ENCODE results near the gene CORO6. TPM values are rescaled to one million over a fixed set of nuclear protein-coding genes. Genes with fewer than 3 reads are reported as not detected.

Gene CORO6
- total and polyA plus RNA-seq, 2 donors (not counting 1 experiment from before 2014, with no cell fraction given): 1.4 to 4.0 TPM

DNA sequence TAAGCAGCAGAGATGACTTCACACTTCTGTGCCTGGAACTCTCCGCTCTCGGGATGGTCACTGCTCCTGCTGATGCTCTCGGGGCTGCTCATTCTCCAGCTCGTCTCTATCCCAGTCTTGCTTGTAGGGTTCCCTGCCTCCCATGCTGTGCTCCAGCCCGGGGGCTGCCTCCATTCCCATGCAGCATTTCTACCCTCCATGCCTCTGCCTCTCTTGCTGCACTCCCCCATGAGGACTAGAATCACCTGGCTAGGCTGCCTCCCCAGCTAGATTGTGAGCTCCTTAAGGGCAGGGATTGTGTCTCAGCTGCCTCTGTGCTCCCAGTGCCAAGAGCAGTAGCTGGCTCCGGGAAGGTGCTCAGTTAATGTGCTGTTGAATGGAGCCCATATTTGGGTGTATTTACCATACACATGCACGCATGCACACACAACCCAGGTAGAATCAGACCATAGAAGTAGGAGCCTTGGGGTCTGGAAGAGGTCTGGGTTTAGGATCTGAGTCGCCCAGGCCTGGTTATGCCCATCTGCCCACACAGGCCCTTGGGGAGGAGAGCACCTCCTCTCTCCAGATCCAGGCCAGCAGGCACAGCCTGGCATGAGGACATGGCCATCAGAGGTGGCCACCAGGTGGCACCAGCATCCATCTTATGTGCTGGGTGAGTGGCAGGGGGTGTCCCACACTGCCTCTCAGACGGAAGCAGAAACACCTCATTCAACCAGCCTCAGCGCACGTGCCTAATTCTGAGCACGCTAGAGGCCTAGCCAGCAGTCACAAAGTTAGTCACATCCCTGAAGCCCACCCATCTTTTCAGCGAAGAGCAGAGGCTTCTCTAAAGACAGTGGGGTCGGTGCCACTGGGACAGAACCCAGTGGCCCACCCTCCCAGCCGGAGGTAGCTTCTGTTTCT lies 42.6 kb downstream of the CORO6 start:
- Histone ChIP-seq H3K79me2 (ENCODE audit: control insufficient read depth, insufficient read depth, low read length) (peaks cover 50% of the 10 kb centered on the region), H3K4me1 (ENCODE audit: control insufficient read depth in 2 of 2, insufficient read depth in 2 of 2, low read length in 2 of 2) (peaks cover 19 to 23% of the 10 kb centered on the region in 2 donors), H4K20me1 (ENCODE audit: control insufficient read depth, insufficient read depth, low read length, poor library complexity, severe bottlenecking) (peaks cover 48% of the 10 kb centered on the region), H3K9ac (ENCODE audit: low read length) (no peak overlapping the region), H3K27ac (ENCODE audit: low read length in 2 of 2) (no peak overlapping the region), H2AFZ (ENCODE audit: insufficient read depth, low read depth, low read length, poor library complexity, severe bottlenecking) (no peak overlapping the region), H3K36me3 (replicated peaks in 1 of 2; ENCODE audit: control extremely low read depth in 1 of 2, control insufficient read depth in 1 of 2, extremely low read depth in 1 of 2, insufficient read depth in 2 of 2, low read length in 1 of 2) (peaks cover 0 to 64% of the 10 kb centered on the region in 2 experiments), H3K4me2 (replicated peaks; ENCODE audit: low read depth, low read length, poor library complexity, severe bottlenecking) (no peak overlapping the region), H3K27me3 (replicated peaks in 1 of 4; ENCODE audit: control extremely low read depth in 1 of 4, control insufficient read depth in 3 of 4, insufficient read depth in 4 of 4, low read length in 3 of 4) (no peaks in the 10 kb centered on the region), H3K9me3 (ENCODE audit: control extremely low read depth in 1 of 3, control insufficient read depth in 2 of 3, insufficient read depth in 1 of 3, low read length in 2 of 3) (no peaks in the 10 kb centered on the region), H3K4me3 (ENCODE audit: control extremely low read depth in 1 of 5, extremely low read depth in 1 of 5, insufficient read depth in 1 of 5, low read depth in 2 of 5, low read length in 4 of 5) (no peak overlapping the region)
- ATAC-seq (ENCODE audit: low read depth): peak; percentile 96
- CTCF ChIA-PET: interaction anchor here (0.6 to 24.3 kb wide), 22 partner anchors 8 to 516 kb away, joined by 3 to 336 read pairs (median 4); partner anchors contain the start of genes ABHD15, ANKRD13B, SSH2 and TP53I13
- peak; percentile 93 for DNase-seq
- no peak overlapping the region for H3K4me3 Mint-ChIP-seq
- H3K9me3 Mint-ChIP-seq (ENCODE audit: insufficient read depth): no peaks in the 10 kb centered on the region
- no peaks in the 10 kb centered on the region for H3K27me3 Mint-ChIP-seq
- H3K4me1 Mint-ChIP-seq: peaks cover 27% of the 10 kb centered on the region
- no peak for TF ChIP-seq EZH2 (IDR thresholded peaks at IDR 0.05; ENCODE audit: borderline replicate concordance, insufficient read depth, low read depth, low read length, poor library complexity, severe bottlenecking)
- TF ChIP-seq, protein P1, sequence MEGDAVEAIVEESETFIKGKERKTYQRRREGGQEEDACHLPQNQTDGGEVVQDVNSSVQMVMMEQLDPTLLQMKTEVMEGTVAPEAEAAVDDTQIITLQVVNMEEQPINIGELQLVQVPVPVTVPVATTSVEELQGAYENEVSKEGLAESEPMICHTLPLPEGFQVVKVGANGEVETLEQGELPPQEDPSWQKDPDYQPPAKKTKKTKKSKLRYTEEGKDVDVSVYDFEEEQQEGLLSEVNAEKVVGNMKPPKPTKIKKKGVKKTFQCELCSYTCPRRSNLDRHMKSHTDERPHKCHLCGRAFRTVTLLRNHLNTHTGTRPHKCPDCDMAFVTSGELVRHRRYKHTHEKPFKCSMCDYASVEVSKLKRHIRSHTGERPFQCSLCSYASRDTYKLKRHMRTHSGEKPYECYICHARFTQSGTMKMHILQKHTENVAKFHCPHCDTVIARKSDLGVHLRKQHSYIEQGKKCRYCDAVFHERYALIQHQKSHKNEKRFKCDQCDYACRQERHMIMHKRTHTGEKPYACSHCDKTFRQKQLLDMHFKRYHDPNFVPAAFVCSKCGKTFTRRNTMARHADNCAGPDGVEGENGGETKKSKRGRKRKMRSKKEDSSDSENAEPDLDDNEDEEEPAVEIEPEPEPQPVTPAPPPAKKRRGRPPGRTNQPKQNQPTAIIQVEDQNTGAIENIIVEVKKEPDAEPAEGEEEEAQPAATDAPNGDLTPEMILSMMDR (IDR thresholded peaks at IDR 0.05): peak; percentile 79
- POLR2A ChIA-PET: interaction anchor here (0.7 to 4.4 kb wide), 5 partner anchors 8 to 351 kb away, joined by 3 to 18 read pairs (median 3); partner anchors contain the start of gene ANKRD13B
- intact Hi-C loops (cut with micrococcal nuclease): loop anchor here (1.0 to 2.0 kb wide), 8 partner anchors 11 to 441 kb away; partner anchors contain the start of genes SSH2 and TP53I13
- peak overlapping the region; percentile 87 for H3K27ac Mint-ChIP-seq
- 50% methylated on average over 8 of the region's 15 CpGs for WGBS (ENCODE audit: insufficient coverage)
